Gastrocnemius medialis (tissue), 4 donors: ENCODE data around the gene TCF3. TPM values are rescaled to one million over a fixed set of nuclear protein-coding genes. Genes with fewer than 3 reads are reported as not detected.

ENCODE experiments used
- ATAC-seq, 2 donors: fragments of 150-250 bp; one replicate each; pipeline ENCODE4 v1.9.1; 2016
- DNase-seq, 2 donors: peaks; one replicate each; pipeline ENCODE4 v3.0.0-alpha.2; 2019
- H3K27ac ChIP-seq, 4 donors: fragments of 200-600 bp; sonication (generic); 1 replicate in 1 of 4; 2 replicates in 3 of 4; pipeline ENCODE4 v1.5.1; 2016 to 2018; ENCODE audit warnings: mild to moderate bottlenecking in 2 of 4, moderate library complexity in 1 of 4
- H3K27me3 ChIP-seq, 3 donors: fragments of 200-600 bp; sonication (generic) in 2 of 3; 1 replicate in 1 of 3; 2 replicates in 2 of 3; pipeline versions ENCODE4 v1.5.1 to v1.6.0; 2016 to 2019; ENCODE audit warnings: mild to moderate bottlenecking in 1 of 3, moderate library complexity in 1 of 3
- H3K36me3 ChIP-seq, 2 donors: fragments of 200-600 bp; sonication (generic) in 1 of 2; one replicate each; pipeline ENCODE4 v1.5.1; 2017 to 2018
- H3K4me1 ChIP-seq, 2 donors: fragments of 200-600 bp; sonication (generic) in 1 of 2; one replicate each; pipeline ENCODE4 v1.5.1; 2016 to 2017; ENCODE audit warnings: mild to moderate bottlenecking in 2 of 2
- H3K4me3 ChIP-seq, 4 donors: fragments of 200-600 bp; sonication (generic) in 3 of 4; 1 replicate in 1 of 4; 2 replicates in 3 of 4; pipeline ENCODE4 v1.5.1; 2016 to 2019; ENCODE audit warnings: mild to moderate bottlenecking in 2 of 4
- H3K9me3 ChIP-seq, 3 donors: fragments of 200-600 bp; sonication (generic) in 2 of 3; 1 replicate in 1 of 3; 2 replicates in 2 of 3; pipeline ENCODE4 v1.5.1; 2016 to 2019
- CTCF ChIP-seq, 5 experiments: fragments of 450-650 bp in 3 of 5; fragments of 200-600 bp in 2 of 5; sonication (generic) in 2 of 5; IDR thresholded peaks in 4 of 5; conservative IDR thresholded peaks in 1 of 5; 1 replicate in 4 of 5; 2 replicates in 1 of 5; pipeline ENCODE4 v1.5.1; 2016 to 2019; ENCODE audit warnings: antibody characterized with exemption in 5 of 5, mild to moderate bottlenecking in 3 of 5, moderate library complexity in 3 of 5
- POLR2A ChIP-seq, 2 donors: fragments of 450-650 bp; IDR thresholded peaks; one replicate each; pipeline ENCODE4 v1.6.1; 2017; ENCODE audit warnings: antibody characterized with exemption in 2 of 2, mild to moderate bottlenecking in 2 of 2, moderate library complexity in 2 of 2
- in situ Hi-C, 4 donors: fragments of 200-750 bp; cut with MboI; loops; one replicate each; pipeline versions ENCODE4 v1.15.0 to v1.8.0; 2017; ENCODE audit warnings: low sequenced_read_pairs in 4 of 4
- intact Hi-C: fragments of 100-400 bp; cut with DNase I; formaldehyde crosslinking; loops from one replicate; pipeline ENCODE4 v1.15.1; 2023; ENCODE audit warnings: low total_unique reads
- total RNA-seq, 4 donors: library from RNA; depleted of rRNA; stranded (reverse); fragments of >200 nt; gene quantifications; one replicate each; pipeline versions ENCODE4 v1.1.0 to v1.2.3, GENCODE V29; 2016

The TCF3 gene
- total RNA-seq: 10 to 100 TPM; 22.0 to 58.6 (median 42.5) TPM

GRCh38 chr19:1652471-1653299, at the start of gene TCF3:
Gene TCF3 (minus strand): TSS chr19:1652615. CDS start chr19:1650248, 2,367 bp downstream.
- TF ChIP-seq CTCF (IDR thresholded peaks at IDR 0.05 in 4 of 5, conservative IDR thresholded peaks at IDR 0.05 in 1 of 5) (peak in 2 of 5 experiments; percentile 26 to 39), POLR2A (IDR thresholded peaks at IDR 0.05) (peak; percentile 20 to 63)
- peak; percentile 94 to 98 for DNase-seq
- Histone ChIP-seq H3K4me1 (peaks cover 11% of the 10 kb centered on the region in 2 donors), H3K4me3 (peak within 1 kb of the TSS; percentile 69 to 85 (median 80)), H3K27ac (peak within 1 kb of the TSS; percentile 89 to 100 (median 98)), H3K9me3 (no peaks in the 10 kb centered on the region), H3K36me3 (no peaks in the 10 kb centered on the region), H3K27me3 (no peaks in the 10 kb centered on the region)
- in situ Hi-C loops (loop anchor here in 1 of 4 donors (10.0 kb wide), 1 partner anchor 48 kb away; the partner anchor contains the start of gene UQCR11), intact Hi-C loops (loop anchor here (1.0 to 5.0 kb wide), 6 partner anchors 47 to 856 kb away; partner anchors contain the start of genes ADAMTSL5, MBD3, MEX3D and PTBP1)
- peak; percentile 98 to 99 for ATAC-seq

- TF ChIP-seq POLR2A (IDR thresholded peaks at IDR 0.05) (no peak), CTCF (IDR thresholded peaks at IDR 0.05 in 4 of 5, conservative IDR thresholded peaks at IDR 0.05 in 1 of 5) (no peak)
- ATAC-seq: no peak
- intact Hi-C loops: no loop called here
- Histone ChIP-seq H3K4me3 (no peak overlapping the region), H3K27ac (no peak overlapping the region), H3K9me3 (no peaks in the 10 kb centered on the region), H3K36me3 (no peaks in the 10 kb centered on the region), H3K27me3 (peaks cover 39 to 44% (median 39%) of the 10 kb centered on the region in 3 donors), H3K4me1 (no peaks in the 10 kb centered on the region)
- DNase-seq: no peak
- in situ Hi-C loops: no loop called here
Observed at GRCh38 chr19:1700733-1701663, 48.6 kb upstream of the TCF3 start.

- no peaks in the 10 kb centered on the region for H3K36me3 ChIP-seq
- peaks cover 0 to 5% (median 0%) of the 10 kb centered on the region in 3 donors for H3K9me3 ChIP-seq
- peaks cover 38 to 49% (median 39%) of the 10 kb centered on the region in 3 donors for H3K27me3 ChIP-seq
- no peak overlapping the region for H3K27ac ChIP-seq
- no peak for TF ChIP-seq POLR2A (IDR thresholded peaks at IDR 0.05)
- TF ChIP-seq CTCF (IDR thresholded peaks at IDR 0.05 in 4 of 5, conservative IDR thresholded peaks at IDR 0.05 in 1 of 5): no peak
- intact Hi-C loops: no loop called here
- in situ Hi-C loops: no loop called here
- no peak overlapping the region for H3K4me3 ChIP-seq
- H3K4me1 ChIP-seq: no peaks in the 10 kb centered on the region
- ATAC-seq (no peak), DNase-seq (no peak)
Observed at GRCh38 chr19:1699998-1700732, 47.8 kb upstream of the TCF3 start.

DNA sequence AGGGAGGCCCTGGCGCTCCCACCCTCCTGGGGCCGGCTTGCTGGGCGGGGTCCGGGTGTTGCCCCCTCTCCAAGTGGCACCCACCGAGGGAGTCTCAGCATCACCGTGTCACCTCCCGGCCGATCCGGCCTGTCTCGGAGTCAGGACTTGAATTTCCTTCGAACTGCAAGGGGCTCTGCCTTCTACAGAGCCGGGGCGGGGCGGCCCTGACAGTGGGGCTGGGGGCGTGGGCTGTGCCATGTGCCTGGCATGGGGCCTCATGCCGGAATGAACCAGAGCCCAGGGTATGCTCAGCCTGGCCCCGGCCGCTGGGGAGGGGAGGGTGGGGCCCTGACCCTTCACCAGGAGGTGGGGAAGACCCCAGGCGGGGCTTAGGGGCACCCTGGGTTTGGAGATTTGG, 47.0 kb upstream of the TCF3 start:
- no peaks in the 10 kb centered on the region for H3K36me3 ChIP-seq
- TF ChIP-seq CTCF (IDR thresholded peaks at IDR 0.05 in 4 of 5, conservative IDR thresholded peaks at IDR 0.05 in 1 of 5) (no peak), POLR2A (IDR thresholded peaks at IDR 0.05) (no peak)

More for the DNA sequence above, 47.0 kb upstream of the TCF3 start:
- ATAC-seq (no peak), DNase-seq (no peak)
- Histone ChIP-seq H3K4me1 (no peaks in the 10 kb centered on the region), H3K9me3 (peaks cover 0 to 6% (median 0%) of the 10 kb centered on the region in 3 donors), H3K27me3 (peaks cover 36 to 52% (median 39%) of the 10 kb centered on the region in 3 donors), H3K27ac (no peak overlapping the region), H3K4me3 (no peak overlapping the region)
- intact Hi-C loops (no loop called here), in situ Hi-C loops (no loop called here)
